RWPE1 (cell line): ENCODE results near the gene TAS2R41.
A peak's percentile ranks its signal among the peaks of the same experiment; 100 is the strongest.

Experiments used
- CTCF ChIA-PET: fragments of 350-600 bp; sonication (Branson Sonifier 250); formaldehyde crosslinking; extraction: SDS; loops from one replicate; lab custom pipeline; 2021; lab: Yijun Ruan, JAX
- POLR2A ChIA-PET: fragments of 400-600 bp; formaldehyde crosslinking; extraction: SDS; loops from one replicate; lab custom pipeline; 2020; ENCODE audit warnings: antibody characterized with exemption; ENCODE audit not compliant: low non-redundant PET; lab: Yijun Ruan, JAX
- DNase-seq: peaks from one replicate; pipeline ENCODE4 v3.0.0; 2012; ENCODE audit warnings: low spot score
- H3K27ac ChIP-seq: fragments of 450-650 bp; 2 replicates; pipeline ENCODE4 v1.5.1; 2017
- TF ChIP-seq, protein P1 (sequence below): fragments of 450-650 bp; conservative IDR thresholded peaks from 2 replicates; pipeline ENCODE4 v1.5.1; 2017; ENCODE audit warnings: low read depth, mild to moderate bottlenecking

Gene TAS2R41

DNA sequence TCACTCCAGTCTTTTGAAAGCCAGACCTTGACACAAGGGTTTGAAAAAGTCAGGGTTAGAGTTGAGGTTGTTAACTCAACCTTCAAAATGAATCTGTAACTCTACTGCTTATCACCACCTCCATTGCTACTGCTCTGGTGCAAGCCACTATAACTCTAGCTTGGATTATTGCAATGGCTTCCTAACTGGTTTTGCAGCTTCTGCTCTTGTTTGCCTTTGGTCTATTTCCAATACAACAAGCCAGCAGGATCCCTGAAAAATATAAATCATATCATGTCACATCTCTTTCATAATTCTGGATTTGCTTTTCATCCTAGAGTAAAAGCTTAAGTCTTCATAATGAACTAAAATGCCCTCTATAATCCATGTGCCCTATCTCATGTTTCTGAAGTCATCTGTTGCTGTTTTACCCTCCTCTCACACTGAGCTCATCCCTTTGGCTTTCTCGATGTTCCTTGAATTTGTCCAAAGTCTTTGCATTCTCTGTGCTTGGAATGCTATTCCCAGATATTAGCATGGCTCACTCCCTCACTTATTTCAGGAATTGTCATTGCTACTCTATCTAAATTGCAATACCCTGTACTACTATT lies 23.5 kb upstream of the TAS2R41 start:
- TF ChIP-seq, protein P1, sequence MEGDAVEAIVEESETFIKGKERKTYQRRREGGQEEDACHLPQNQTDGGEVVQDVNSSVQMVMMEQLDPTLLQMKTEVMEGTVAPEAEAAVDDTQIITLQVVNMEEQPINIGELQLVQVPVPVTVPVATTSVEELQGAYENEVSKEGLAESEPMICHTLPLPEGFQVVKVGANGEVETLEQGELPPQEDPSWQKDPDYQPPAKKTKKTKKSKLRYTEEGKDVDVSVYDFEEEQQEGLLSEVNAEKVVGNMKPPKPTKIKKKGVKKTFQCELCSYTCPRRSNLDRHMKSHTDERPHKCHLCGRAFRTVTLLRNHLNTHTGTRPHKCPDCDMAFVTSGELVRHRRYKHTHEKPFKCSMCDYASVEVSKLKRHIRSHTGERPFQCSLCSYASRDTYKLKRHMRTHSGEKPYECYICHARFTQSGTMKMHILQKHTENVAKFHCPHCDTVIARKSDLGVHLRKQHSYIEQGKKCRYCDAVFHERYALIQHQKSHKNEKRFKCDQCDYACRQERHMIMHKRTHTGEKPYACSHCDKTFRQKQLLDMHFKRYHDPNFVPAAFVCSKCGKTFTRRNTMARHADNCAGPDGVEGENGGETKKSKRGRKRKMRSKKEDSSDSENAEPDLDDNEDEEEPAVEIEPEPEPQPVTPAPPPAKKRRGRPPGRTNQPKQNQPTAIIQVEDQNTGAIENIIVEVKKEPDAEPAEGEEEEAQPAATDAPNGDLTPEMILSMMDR: no peak
- no peak for DNase-seq
- ChIA-PET POLR2A (no interaction called here), CTCF (no interaction called here)
- no peak overlapping the region for H3K27ac ChIP-seq

DNA sequence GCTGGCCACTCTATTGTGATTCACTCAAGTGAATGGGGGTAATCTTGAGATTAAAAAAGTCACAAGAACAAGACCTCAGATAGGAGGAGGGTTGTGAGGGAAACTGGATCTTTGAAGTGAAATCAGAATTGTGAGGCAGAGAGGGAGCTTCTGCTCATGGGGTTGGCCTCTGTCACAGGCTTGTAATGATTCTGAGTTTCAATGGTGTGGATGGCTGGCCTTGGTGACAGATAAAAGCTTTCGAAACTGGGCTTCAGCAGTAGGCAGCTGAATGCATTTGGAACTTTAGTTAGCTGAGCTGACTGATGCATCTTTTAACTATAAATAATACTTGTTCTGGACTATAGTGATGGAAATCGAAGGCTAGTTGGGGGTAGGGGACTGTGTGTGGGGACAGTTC lies 22.2 kb upstream of the TAS2R41 start:
- CTCF ChIA-PET: no interaction called here
- H3K27ac ChIP-seq: no peak overlapping the region
- TF ChIP-seq, protein P1: no peak
- POLR2A ChIA-PET: no interaction called here
- DNase-seq: no peak

DNA sequence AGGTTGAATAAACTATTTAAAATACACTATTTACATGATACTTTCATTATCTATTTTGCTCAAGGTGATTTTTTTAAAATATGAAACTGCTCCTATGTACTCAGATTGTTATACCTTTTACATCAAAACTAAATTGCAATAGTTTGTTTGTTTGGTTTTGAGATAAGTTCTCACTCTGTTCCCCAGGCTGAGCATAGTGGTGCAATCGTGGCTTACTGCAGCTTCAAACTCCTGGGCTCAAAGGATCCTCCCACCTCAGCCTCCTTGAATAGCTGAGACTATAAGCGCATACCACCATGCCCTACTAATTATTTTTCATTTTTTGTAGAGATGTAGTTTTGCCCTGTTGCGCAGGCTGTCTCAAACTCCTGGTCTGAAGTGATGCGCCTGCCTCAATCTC lies 21.7 kb upstream of the TAS2R41 start:
- TF ChIP-seq, protein P1: no peak
- DNase-seq: no peak
- POLR2A ChIA-PET: no interaction called here
- CTCF ChIA-PET: no interaction called here
- H3K27ac ChIP-seq: no peak overlapping the region

DNA sequence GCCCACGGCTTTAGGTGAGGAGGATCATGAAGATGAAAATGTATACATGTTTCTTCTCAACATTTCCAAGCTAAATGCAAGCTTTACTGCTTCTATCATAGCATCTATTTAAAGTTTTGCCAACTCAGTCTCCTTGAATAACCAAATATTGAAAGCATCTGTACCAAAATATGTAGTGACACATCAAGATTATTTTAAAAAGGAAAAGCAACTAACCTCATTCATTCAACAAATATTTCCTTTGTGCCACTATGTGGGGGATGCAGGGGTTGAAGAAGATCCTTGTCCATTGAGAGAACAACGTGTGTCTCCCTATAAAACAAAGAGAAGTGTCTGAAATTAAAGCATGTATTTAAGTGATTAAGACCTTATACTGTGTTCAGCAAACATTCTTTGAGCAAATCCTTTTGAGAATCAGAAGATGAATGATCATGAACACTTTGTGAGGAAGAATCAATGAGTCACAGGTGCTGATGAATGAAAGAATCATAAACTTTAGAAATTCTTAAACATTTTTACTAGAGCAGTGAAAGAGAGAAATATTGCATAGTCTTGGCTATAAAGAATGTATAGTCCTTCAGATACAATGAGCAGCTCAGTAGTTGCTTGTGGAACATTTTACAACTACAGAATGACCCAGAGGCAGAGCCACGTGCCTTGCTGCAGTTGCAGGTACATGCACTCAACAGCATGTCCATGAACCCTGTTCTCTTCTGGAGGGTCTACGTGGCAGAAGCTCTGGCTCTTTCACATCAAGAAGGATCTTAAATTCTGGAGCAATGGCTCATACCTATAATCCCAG lies 20.5 kb upstream of the TAS2R41 start:
- DNase-seq: peak; percentile 2
- TF ChIP-seq, protein P1: no peak
- peak overlapping the region; percentile 73 for H3K27ac ChIP-seq
- ChIA-PET CTCF (no interaction called here), POLR2A (no interaction called here)

DNA sequence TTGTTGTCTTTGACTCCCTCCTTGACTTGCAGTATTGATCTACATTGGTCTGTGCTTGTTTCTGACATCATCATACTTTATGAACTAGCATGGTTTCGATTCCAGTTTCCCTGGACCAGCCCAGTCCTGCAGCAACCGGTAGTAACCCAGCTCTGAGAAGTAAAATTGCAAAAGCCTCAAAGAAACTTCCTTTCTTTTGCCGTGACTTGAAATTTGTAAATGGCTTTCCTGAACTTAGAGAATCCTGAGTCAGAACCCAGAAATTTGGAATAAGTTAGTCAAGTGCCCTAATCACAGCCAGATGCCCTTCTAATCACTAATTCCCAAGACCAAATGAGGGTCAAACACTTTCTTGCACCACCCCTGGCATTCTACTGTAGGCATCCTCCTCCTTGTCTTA lies 19.4 kb upstream of the TAS2R41 start:
- ChIA-PET POLR2A (no interaction called here), CTCF (no interaction called here)
- H3K27ac ChIP-seq: no peak overlapping the region; the same call in 1 of the 2 replicates
- TF ChIP-seq, protein P1: no peak
- DNase-seq: peak; percentile 9

DNA sequence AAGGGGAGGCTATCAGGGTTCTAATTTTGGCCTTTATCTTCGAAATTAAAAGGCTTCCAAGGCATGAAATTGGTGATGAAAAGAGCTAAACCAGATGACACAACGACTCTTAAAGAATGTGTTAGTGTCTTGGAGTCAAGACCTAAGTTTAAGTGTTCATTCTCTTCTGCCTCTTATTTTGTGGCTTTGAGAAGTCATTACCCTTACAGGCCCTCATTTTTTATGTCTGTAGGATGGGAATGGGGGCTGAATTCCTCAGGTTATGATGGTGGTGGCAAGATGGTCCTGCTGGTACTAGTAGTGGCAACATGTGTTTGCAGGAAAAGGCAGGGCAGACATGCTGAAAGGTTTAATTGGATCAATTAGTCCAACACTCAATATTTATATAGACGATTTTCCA lies 19.0 kb upstream of the TAS2R41 start:
- TF ChIP-seq, protein P1: no peak
- ChIA-PET POLR2A (no interaction called here), CTCF (no interaction called here)
- H3K27ac ChIP-seq: no peak overlapping the region
- DNase-seq: no peak
